Measurements from ENCODE around the gene LAMA3. TPM values are rescaled to one million over a fixed set of nuclear protein-coding genes. Genes with fewer than 3 reads are reported as not detected.

The LAMA3 gene
- total RNA-seq, 8 experiments from 2014 or later = 0.22 to 20.5 (median 1.9) TPM

GRCh38 chr18:23838801-23839366, 149.6 kb downstream of the LAMA3 start:
- in situ Hi-C loops (cut with MboI; ENCODE audit: low pct_unique_long_range_greater_than_20kb in 2 of 9, low sequenced_read_pairs in 9 of 9, unreplicated experiment in 9 of 9) = no loop called here
- ATAC-seq (replicated peaks in 6 of 8) = no peak
- no peak overlapping the region for H3K4me3 ChIP-seq
- no peaks in the 10 kb centered on the region for H3K4me1 ChIP-seq (replicated peaks in 1 of 2)
- no peak overlapping the region for H3K27ac ChIP-seq
- 17 to 100% (median 83%) methylated on average over 2 to 7 of the region's 7 CpGs for WGBS, 10 experiments

DNA sequence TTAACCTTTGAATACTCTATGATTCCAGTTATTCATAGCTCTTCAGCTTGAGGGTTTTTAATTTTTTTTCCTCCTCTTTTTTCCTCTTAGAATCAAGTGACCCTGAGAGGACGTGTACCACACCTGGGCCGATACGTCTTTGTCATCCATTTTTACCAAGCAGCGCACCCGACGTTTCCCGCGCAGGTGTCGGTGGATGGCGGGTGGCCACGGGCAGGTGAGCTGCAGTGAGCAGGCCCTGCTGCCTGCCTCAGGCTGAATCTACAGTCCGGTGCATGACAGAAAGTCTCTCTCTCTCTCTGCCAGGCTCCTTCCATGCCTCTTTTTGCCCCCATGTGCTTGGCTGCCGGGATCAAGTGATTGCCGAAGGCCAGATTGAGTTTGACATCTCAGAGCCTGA, 153.1 kb downstream of the LAMA3 start:
- in situ Hi-C loops (cut with MboI; ENCODE audit: low pct_unique_long_range_greater_than_20kb in 2 of 9, low sequenced_read_pairs in 9 of 9, unreplicated experiment in 9 of 9) = no loop called here
- ATAC-seq (replicated peaks in 6 of 8) = no peak
- H3K4me1 ChIP-seq (replicated peaks in 1 of 2) = no peaks in the 10 kb centered on the region
- H3K4me3 ChIP-seq = no peak overlapping the region
- H3K27ac ChIP-seq = no peak overlapping the region
- WGBS, 10 experiments = 86 to 98% (median 92%) methylated on average over 3 to 12 of the region's 14 CpGs; no CpG with 5 or more reads in 2 of the 10 experiments

DNA sequence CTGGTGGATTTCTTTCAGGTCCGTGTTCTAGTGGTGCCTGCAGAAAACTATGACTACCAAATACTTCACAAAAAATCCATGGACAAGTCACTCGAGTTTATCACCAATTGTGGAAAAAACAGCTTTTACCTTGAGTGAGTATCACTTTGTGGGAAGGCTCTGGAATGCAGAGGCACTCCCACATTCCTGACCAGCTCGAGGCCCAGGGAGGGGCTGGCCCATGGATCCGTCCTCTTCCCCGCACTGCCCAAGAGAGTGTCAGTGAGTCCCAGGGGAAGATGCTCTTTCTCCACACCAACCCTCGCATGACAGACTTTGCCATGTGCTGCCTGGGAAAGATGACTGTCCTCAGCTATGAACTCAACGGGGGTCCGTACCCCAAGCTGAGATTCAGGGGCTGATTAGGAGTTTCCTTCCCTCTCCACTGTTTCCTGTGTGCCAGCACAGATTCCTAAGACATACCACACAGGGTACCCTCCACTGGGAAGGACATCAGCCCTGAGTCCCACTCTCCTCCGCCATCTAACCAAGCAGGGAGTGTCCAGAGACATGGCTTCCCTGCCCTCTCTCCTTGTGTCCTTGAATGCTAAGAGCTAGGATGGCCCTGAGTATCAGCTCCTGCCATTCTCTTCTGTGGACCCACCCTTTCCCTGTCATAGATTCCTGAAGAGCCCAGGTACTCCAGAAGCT, 155.9 kb downstream of the LAMA3 start:
- in situ Hi-C loops (cut with MboI; ENCODE audit: low pct_unique_long_range_greater_than_20kb in 2 of 9, low sequenced_read_pairs in 9 of 9, unreplicated experiment in 9 of 9) = no loop called here
- Histone ChIP-seq H3K27ac (no peak overlapping the region), H3K4me1 (replicated peaks in 1 of 2) (no peaks in the 10 kb centered on the region), H3K4me3 (no peak overlapping the region)
- WGBS, 10 experiments = 38 to 87% (median 69%) methylated on average over 2 to 5 of the region's 9 CpGs; no CpG with 5 or more reads in 2 of the 10 experiments
- peak in 2 of 8 experiments; percentile 45 to 85 for ATAC-seq (replicated peaks in 6 of 8)

- Histone ChIP-seq H3K27ac (no peak overlapping the region), H3K4me3 (no peak overlapping the region), H3K4me1 (replicated peaks in 1 of 2) (no peaks in the 10 kb centered on the region)
- 80 to 100% (median 97%) methylated on average over 1 to 8 of the region's 15 CpGs; no CpG with 5 or more reads in 3 of the 10 experiments for WGBS, 10 experiments
- in situ Hi-C loops (cut with MboI; ENCODE audit: low pct_unique_long_range_greater_than_20kb in 2 of 9, low sequenced_read_pairs in 9 of 9, unreplicated experiment in 9 of 9) = no loop called here
- ATAC-seq (replicated peaks in 6 of 8) = no peak
Measured at GRCh38 chr18:23845988-23846630, 156.9 kb downstream of the LAMA3 start.

DNA sequence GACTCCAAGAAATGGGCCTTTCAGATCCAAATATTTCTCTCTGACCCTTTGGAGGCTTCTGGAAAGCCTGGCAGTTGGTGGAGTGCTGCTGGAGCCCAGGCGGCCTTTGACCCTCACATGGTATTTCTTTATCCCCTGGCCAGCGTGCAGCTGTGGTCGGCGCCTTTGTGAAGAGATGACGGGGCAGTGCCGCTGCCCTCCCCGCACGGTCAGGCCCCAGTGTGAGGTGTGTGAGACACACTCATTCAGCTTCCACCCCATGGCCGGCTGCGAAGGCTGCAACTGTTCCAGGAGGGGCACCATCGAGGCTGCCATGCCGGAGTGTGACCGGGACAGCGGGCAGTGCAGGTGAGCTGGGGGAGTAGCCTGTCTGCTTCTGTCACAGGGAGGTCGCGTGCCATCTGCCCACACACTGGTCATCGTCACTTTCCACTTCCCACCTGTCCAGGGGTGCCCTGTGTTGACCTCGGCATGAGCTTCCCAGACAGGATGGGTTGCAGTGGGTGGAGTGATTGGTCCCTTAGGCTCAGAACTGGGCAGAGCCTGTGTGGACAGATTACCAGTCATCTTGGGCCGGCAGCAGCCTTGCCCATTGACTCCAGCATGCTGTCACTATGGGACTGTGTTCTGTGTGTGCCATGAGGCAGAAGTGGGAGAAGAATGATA, 158.2 kb downstream of the LAMA3 start:
- WGBS, 10 experiments = 20 to 100% (median 93%) methylated on average over 1 to 7 of the region's 19 CpGs; no CpG with 5 or more reads in 4 of the 10 experiments
- Histone ChIP-seq H3K4me3 (no peak overlapping the region), H3K27ac (no peak overlapping the region), H3K4me1 (replicated peaks in 1 of 2) (no peaks in the 10 kb centered on the region)
- no peak for ATAC-seq (replicated peaks in 6 of 8)
- in situ Hi-C loops (cut with MboI; ENCODE audit: low pct_unique_long_range_greater_than_20kb in 2 of 9, low sequenced_read_pairs in 9 of 9, unreplicated experiment in 9 of 9) = no loop called here

GRCh38 chr18:23849141-23849540, 159.9 kb downstream of the LAMA3 start:
- WGBS, 10 experiments = 40 to 100% (median 80%) methylated on average over 1 of the region's 1 CpG; no CpG with 5 or more reads in 1 of the 10 experiments
- Histone ChIP-seq H3K27ac (no peak overlapping the region), H3K4me3 (no peak overlapping the region), H3K4me1 (replicated peaks in 1 of 2) (no peaks in the 10 kb centered on the region)
- ATAC-seq (replicated peaks in 6 of 8) = no peak
- in situ Hi-C loops (cut with MboI; ENCODE audit: low pct_unique_long_range_greater_than_20kb in 2 of 9, low sequenced_read_pairs in 9 of 9, unreplicated experiment in 9 of 9) = no loop called here

GRCh38 chr18:23850215-23850614, 161.0 kb downstream of the LAMA3 start:
- 60 to 100% (median 94%) methylated on average over 1 to 3 of the region's 3 CpGs; no CpG with 5 or more reads in 1 of the 10 experiments for WGBS, 10 experiments
- no peak overlapping the region for H3K27ac ChIP-seq
- no peaks in the 10 kb centered on the region for H3K4me1 ChIP-seq (replicated peaks in 1 of 2)
- in situ Hi-C loops (cut with MboI; ENCODE audit: low pct_unique_long_range_greater_than_20kb in 2 of 9, low sequenced_read_pairs in 9 of 9, unreplicated experiment in 9 of 9) = loop anchor here in 1 of 9 experiments (25.0 kb wide), 1 partner anchor 88 kb away; no protein-coding TSS in a partner anchor
- ATAC-seq (replicated peaks in 6 of 8) = no peak
- no peak overlapping the region for H3K4me3 ChIP-seq

DNA sequence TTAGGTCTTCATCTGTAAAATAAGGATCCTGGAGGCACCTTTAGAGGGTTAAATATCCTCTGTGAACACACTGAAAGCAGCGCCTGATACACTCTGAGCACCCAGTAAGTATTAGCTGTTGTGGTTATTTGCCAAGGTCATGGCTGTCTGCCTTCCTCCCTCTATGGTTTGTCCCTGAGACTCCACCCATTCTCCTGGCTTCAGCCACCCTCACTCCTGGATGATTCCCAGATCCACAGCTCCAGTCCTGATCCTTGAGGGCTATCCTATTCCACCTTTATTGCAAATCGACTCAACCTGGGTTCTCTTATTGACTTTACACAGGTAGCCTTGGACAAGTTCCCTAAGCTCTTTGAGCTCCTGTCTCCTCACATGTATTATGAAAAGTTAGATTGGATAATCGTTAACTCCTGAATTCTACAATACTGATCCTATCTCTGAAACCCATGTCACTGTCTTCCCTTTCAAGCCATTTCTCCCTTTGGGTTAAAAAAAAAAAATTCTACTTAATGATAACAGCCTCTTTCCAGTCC, 162.3 kb downstream of the LAMA3 start:
- in situ Hi-C loops (cut with MboI; ENCODE audit: low pct_unique_long_range_greater_than_20kb in 2 of 9, low sequenced_read_pairs in 9 of 9, unreplicated experiment in 9 of 9) = loop anchor here in 1 of 9 experiments (25.0 kb wide), 1 partner anchor 89 kb away; no protein-coding TSS in a partner anchor
- 45 to 100% (median 86%) methylated on average over 1 to 2 of the region's 3 CpGs; no CpG with 5 or more reads in 2 of the 10 experiments for WGBS, 10 experiments
- ATAC-seq (replicated peaks in 6 of 8) = no peak

GRCh38 chr18:23852236-23853045, 163.2 kb downstream of the LAMA3 start:
- Histone ChIP-seq H3K4me1 (replicated peaks in 1 of 2) (no peaks in the 10 kb centered on the region), H3K4me3 (no peak overlapping the region), H3K27ac (no peak overlapping the region)
- ATAC-seq (replicated peaks in 6 of 8) = no peak
- in situ Hi-C loops (cut with MboI; ENCODE audit: low pct_unique_long_range_greater_than_20kb in 2 of 9, low sequenced_read_pairs in 9 of 9, unreplicated experiment in 9 of 9) = loop anchor here in 1 of 9 experiments (25.0 kb wide), 1 partner anchor 90 kb away; no protein-coding TSS in a partner anchor
- 69 to 100% (median 93%) methylated on average over 2 to 4 of the region's 4 CpGs for WGBS, 10 experiments

More for the DNA sequence above, 162.3 kb downstream of the LAMA3 start:
- Histone ChIP-seq H3K27ac (no peak overlapping the region), H3K4me1 (replicated peaks in 1 of 2) (no peaks in the 10 kb centered on the region), H3K4me3 (no peak overlapping the region)

- in situ Hi-C loops (cut with MboI; ENCODE audit: low pct_unique_long_range_greater_than_20kb in 2 of 9, low sequenced_read_pairs in 9 of 9, unreplicated experiment in 9 of 9) = loop anchor here in 1 of 9 experiments (25.0 kb wide), 1 partner anchor 91 kb away; no protein-coding TSS in a partner anchor
- no peak for ATAC-seq (replicated peaks in 6 of 8)
- WGBS, 10 experiments = 19 to 100% (median 80%) methylated on average over 1 to 5 of the region's 8 CpGs; no CpG with 5 or more reads in 3 of the 10 experiments
Measured at GRCh38 chr18:23853448-23854195, 164.4 kb downstream of the LAMA3 start.

GRCh38 chr18:23855721-23856120, 166.5 kb downstream of the LAMA3 start:
- H3K4me1 ChIP-seq (replicated peaks in 1 of 2) = no peaks in the 10 kb centered on the region
- in situ Hi-C loops (cut with MboI; ENCODE audit: low pct_unique_long_range_greater_than_20kb in 2 of 9, low sequenced_read_pairs in 9 of 9, unreplicated experiment in 9 of 9) = loop anchor here in 1 of 9 experiments (25.0 kb wide), 1 partner anchor 93 kb away; no protein-coding TSS in a partner anchor
- H3K27ac ChIP-seq = no peak overlapping the region
- 60 to 100% (median 82%) methylated on average over 1 to 5 of the region's 5 CpGs; no CpG with 5 or more reads in 2 of the 10 experiments for WGBS, 10 experiments
- H3K4me3 ChIP-seq = no peak overlapping the region
- ATAC-seq (replicated peaks in 6 of 8) = no peak

More at GRCh38 chr18:23853448-23854195, 164.4 kb downstream of the LAMA3 start:
- no peak overlapping the region for H3K27ac ChIP-seq
- H3K4me3 ChIP-seq = no peak overlapping the region
- no peaks in the 10 kb centered on the region for H3K4me1 ChIP-seq (replicated peaks in 1 of 2)
